AG04450 (cell line): ENCODE measurements around the gene MCU. TPM values are rescaled to one million over a fixed set of nuclear protein-coding genes. Genes with fewer than 3 reads are reported as not detected.

Experiments
- CTCF ChIA-PET: fragments of 300-600, 350-600 bp; formaldehyde crosslinking; extraction: SDS; loops from one replicate; lab custom pipeline; 2022; ENCODE audit warnings: antibody characterized with exemption, inconsistent platforms; lab: Charles Lee
- POLR2A ChIA-PET: fragments of 350-600 bp; formaldehyde crosslinking; extraction: SDS; loops from one replicate; lab custom pipeline; 2021; ENCODE audit warnings: antibody characterized with exemption, inconsistent platforms; lab: Yijun Ruan, JAX
- DNase-seq: peaks from one replicate; pipeline ENCODE4 v3.0.0-alpha.2; 2011; ENCODE audit warnings: low read depth, low spot score
- H3K27ac ChIP-seq: one replicate; pipeline ENCODE4 v1.5.1; 2012; ENCODE audit warnings: low read depth, low read length, control low read depth
- H3K27me3 ChIP-seq: one replicate; pipeline ENCODE4 v1.6.0; 2012; ENCODE audit warnings: low read length; ENCODE audit not compliant: control insufficient read depth, insufficient read depth
- H3K4me3 ChIP-seq: 2 replicates; pipeline ENCODE4 v1.5.1; 2011; ENCODE audit warnings: mild to moderate bottlenecking, low read depth, low read length, control low read depth
- H3K9me3 ChIP-seq: 2 replicates; pipeline ENCODE4 v1.5.1; 2012; ENCODE audit warnings: low read length; ENCODE audit not compliant: control insufficient read depth, insufficient read depth
- polyA plus RNA-seq: library from polyadenylated mRNA; depleted of rRNA; stranded (reverse); fragments of >200 nt; gene quantifications from 2 replicates; pipeline ENCODE4 v1.2.3, GENCODE V29; 2011
- TF ChIP-seq, protein P1 (sequence below): IDR thresholded peaks from 2 replicates; pipeline ENCODE4 v1.5.1; 2011; ENCODE audit warnings: low read depth, low read length, control low read depth, inconsistent platforms

Gene MCU
- polyA plus RNA-seq, 1 experiment = 104 TPM

DNA sequence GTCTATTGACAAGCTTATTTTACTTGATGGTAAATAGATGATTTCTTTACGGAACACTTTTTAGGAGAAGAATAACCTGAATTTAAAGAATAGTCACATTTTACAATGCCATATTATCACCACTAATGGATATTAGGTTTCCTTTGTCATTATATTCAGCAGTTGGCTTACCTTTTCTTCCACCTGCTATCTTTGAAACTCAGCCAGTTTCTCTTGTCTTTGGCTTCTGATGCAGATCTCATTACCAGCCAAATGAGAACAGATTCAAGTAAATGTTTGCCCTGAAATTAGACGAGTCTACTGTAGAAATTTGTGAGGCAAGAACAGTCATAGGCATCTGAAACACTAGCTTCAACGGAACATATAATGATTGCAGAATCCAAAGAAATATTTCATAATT, 116.1 kb downstream of the MCU start:
- POLR2A ChIA-PET = no interaction called here

DNA sequence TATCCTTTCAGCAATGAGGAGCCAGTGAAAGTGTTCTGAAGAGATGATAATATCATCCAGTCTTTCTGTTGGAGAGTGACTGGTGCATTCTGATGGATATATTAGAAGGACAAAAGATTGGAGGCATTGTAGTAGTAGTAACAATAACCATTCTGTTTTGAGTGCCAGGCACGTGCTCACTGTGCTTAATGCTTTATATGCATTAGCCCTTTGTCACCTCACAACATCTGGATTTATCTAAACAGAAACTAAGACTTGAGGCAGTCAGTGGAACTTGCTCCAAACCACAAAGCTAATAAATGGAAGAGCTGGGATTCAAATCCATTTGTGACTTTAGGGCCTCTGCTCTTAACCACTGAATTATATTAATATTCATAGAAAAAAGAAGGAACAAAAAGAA, 117.1 kb downstream of the MCU start:
- CTCF ChIA-PET = interaction anchor here (1.0 kb wide), 1 partner anchor 114 kb away, joined by 3 read pairs; no protein-coding TSS in a partner anchor
- TF ChIP-seq, protein P1, sequence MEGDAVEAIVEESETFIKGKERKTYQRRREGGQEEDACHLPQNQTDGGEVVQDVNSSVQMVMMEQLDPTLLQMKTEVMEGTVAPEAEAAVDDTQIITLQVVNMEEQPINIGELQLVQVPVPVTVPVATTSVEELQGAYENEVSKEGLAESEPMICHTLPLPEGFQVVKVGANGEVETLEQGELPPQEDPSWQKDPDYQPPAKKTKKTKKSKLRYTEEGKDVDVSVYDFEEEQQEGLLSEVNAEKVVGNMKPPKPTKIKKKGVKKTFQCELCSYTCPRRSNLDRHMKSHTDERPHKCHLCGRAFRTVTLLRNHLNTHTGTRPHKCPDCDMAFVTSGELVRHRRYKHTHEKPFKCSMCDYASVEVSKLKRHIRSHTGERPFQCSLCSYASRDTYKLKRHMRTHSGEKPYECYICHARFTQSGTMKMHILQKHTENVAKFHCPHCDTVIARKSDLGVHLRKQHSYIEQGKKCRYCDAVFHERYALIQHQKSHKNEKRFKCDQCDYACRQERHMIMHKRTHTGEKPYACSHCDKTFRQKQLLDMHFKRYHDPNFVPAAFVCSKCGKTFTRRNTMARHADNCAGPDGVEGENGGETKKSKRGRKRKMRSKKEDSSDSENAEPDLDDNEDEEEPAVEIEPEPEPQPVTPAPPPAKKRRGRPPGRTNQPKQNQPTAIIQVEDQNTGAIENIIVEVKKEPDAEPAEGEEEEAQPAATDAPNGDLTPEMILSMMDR = no peak
- Histone ChIP-seq H3K27ac (no peak overlapping the region), H3K9me3 (no peaks in the 10 kb centered on the region), H3K27me3 (no peaks in the 10 kb centered on the region), H3K4me3 (no peak overlapping the region)
- POLR2A ChIA-PET = no interaction called here
- no peak for DNase-seq

More for the DNA sequence above, 116.1 kb downstream of the MCU start:
- no peak overlapping the region for H3K4me3 ChIP-seq
- no peak for DNase-seq
- H3K9me3 ChIP-seq = no peaks in the 10 kb centered on the region
- TF ChIP-seq, protein P1 = no peak
- no peaks in the 10 kb centered on the region for H3K27me3 ChIP-seq
- CTCF ChIA-PET = no interaction called here
- H3K27ac ChIP-seq = no peak overlapping the region

DNA sequence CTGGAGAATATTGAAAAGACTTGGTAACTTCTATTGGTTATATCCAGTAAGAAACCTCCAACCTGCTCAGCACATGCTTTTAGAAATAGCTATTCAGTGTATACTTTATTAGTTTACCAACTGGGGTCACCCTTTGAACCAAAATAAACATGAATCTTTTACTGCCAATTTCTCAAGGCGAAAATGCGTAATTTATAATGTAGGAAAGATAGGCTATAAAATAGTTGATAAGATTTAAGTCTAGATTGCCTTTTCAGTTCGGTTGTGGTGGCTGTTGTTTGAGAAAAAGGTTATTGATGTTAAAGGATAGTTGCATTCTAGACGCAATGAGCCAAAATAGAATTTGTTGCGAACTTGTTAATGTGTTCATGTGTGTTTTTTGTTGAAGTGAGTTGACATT, 119.0 kb downstream of the MCU start:
- TF ChIP-seq, protein P1 = no peak
- H3K27ac ChIP-seq = no peak overlapping the region
- H3K9me3 ChIP-seq = no peaks in the 10 kb centered on the region
- POLR2A ChIA-PET = no interaction called here
- DNase-seq = no peak
- no peaks in the 10 kb centered on the region for H3K27me3 ChIP-seq
- no peak overlapping the region for H3K4me3 ChIP-seq
- CTCF ChIA-PET = interaction anchor here (0.7 to 1.1 kb wide), 2 partner anchors 9 to 230 kb away, joined by 3 read pairs; no protein-coding TSS in a partner anchor

DNA sequence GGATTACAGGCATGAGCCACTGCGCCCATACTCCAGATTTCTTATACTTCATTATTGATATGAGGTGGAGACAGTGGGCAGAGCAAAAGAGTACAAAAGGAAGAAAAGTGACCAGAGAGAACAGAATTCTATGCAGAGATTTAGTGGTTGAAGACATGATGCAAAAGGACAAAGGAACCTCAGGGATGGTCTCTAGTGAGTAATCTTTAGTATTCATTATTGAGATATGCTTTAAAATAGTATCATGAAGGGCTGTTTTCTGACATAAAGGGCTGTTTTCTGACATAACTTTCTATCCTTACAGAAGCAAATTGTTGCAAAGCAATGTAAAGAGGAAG, 120.4 kb downstream of the MCU start:
- H3K9me3 ChIP-seq = no peaks in the 10 kb centered on the region
- CTCF ChIA-PET = interaction anchor here (0.8 kb wide), 1 partner anchor 21 kb away, joined by 3 read pairs; no protein-coding TSS in a partner anchor
- POLR2A ChIA-PET = interaction anchor here (0.6 to 1.2 kb wide), 3 partner anchors 18 to 278 kb away, joined by 3 to 8 read pairs (median 5); partner anchors contain the start of gene MCU
- H3K27me3 ChIP-seq = no peaks in the 10 kb centered on the region
- peak overlapping the region; percentile 2 for H3K27ac ChIP-seq
- DNase-seq = no peak
- TF ChIP-seq, protein P1 = no peak
- no peak overlapping the region for H3K4me3 ChIP-seq

DNA sequence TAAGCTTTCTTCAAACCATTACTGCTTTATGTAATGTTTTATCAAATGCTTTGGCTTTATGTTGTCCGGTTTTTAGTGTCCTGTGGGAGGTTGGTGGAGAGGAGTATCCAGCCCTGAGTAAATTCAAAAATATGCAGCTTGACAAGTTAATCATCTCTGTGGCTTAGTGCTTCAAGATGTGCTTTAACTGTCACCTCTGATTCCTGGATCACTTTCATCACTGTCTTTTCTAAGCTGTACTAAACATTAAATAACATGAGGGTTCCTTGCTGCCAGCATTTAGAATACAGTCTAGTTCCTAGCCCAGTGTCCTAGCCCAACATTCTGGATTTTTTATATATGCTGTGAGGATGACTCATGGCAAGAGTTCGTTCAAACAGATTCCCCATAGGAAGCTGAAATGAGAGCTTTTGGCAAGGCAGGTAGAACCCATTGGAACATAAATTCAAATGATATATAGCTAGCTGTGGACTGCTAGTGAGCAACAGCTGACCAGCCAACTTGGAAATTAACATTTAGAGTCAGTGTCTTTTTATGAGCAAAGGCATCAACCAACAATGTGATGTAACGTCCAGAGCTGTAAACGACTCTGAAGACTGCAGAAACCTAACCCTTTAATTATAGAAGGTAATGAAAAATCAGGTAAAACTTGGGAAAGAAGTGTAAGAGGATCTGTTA, 120.9 kb downstream of the MCU start:
- no peak for DNase-seq
- Histone ChIP-seq H3K9me3 (no peaks in the 10 kb centered on the region), H3K27me3 (no peaks in the 10 kb centered on the region), H3K4me3 (no peak overlapping the region), H3K27ac (peak overlapping the region; percentile 4)
- ChIA-PET POLR2A (interaction anchor here (0.6 to 1.2 kb wide), 3 partner anchors 18 to 279 kb away, joined by 3 to 8 read pairs (median 5); partner anchors contain the start of gene MCU), CTCF (interaction anchor here (0.8 kb wide), 1 partner anchor 20 kb away, joined by 3 read pairs; no protein-coding TSS in a partner anchor)
- TF ChIP-seq, protein P1 = no peak
